ENCODE results near the gene MALRD1. TPM values are rescaled to one million over a fixed set of nuclear protein-coding genes. Genes with fewer than 3 reads are reported as not detected.
A peak's percentile ranks its signal among the peaks of the same experiment; 100 is the strongest.

MALRD1 gene
- total RNA-seq, 1 experiment from 2014 or later = not detected

GRCh38 chr10:19629567-19629966, 581.0 kb downstream of the MALRD1 start:
- H3K27me3 Mint-ChIP-seq (ENCODE audit: insufficient read depth, unreplicated experiment) = no peaks in the 10 kb centered on the region
- no peak overlapping the region for H3K4me3 Mint-ChIP-seq (ENCODE audit: unreplicated experiment)
- CTCF ChIA-PET = interaction anchor here (0.7 to 1.0 kb wide), 3 partner anchors 9 to 217 kb away, joined by 3 read pairs; no protein-coding TSS in a partner anchor
- no peaks in the 10 kb centered on the region for H3K4me1 Mint-ChIP-seq (ENCODE audit: insufficient read depth, unreplicated experiment)
- BruUV-seq (replicated peaks) = no TSS peak
- intact Hi-C loops (cut with micrococcal nuclease) = loop anchor here (10.0 kb wide), 1 partner anchor 215 kb away; no protein-coding TSS in a partner anchor
- H3K9me3 Mint-ChIP-seq (ENCODE audit: unreplicated experiment) = no peaks in the 10 kb centered on the region
- POLR2A ChIA-PET = interaction anchor here (1.1 kb wide), 1 partner anchor 9 kb away, joined by 3 read pairs; no protein-coding TSS in a partner anchor
- TF ChIP-seq CTCF (IDR thresholded peaks at IDR 0.05; ENCODE audit: unreplicated experiment) = no peak
- no peak for DNase-seq (ENCODE audit: unreplicated experiment)
- no peak overlapping the region for H3K27ac Mint-ChIP-seq (ENCODE audit: low read depth, unreplicated experiment)
- no peaks in the 10 kb centered on the region for H3K36me3 Mint-ChIP-seq (ENCODE audit: insufficient read depth, unreplicated experiment)

- no peaks in the 10 kb centered on the region for H3K9me3 Mint-ChIP-seq (ENCODE audit: unreplicated experiment)
- H3K4me3 Mint-ChIP-seq (ENCODE audit: unreplicated experiment) = no peak overlapping the region
- ChIA-PET POLR2A (no interaction called here), CTCF (interaction anchor here (1.0 to 1.4 kb wide), 3 partner anchors 9 to 302 kb away, joined by 3 to 6 read pairs (median 3); no protein-coding TSS in a partner anchor)
- no peak for DNase-seq (ENCODE audit: unreplicated experiment)
- H3K4me1 Mint-ChIP-seq (ENCODE audit: insufficient read depth, unreplicated experiment) = peaks cover 20% of the 10 kb centered on the region
- BruUV-seq (replicated peaks) = no TSS peak
- no peak overlapping the region for H3K27ac Mint-ChIP-seq (ENCODE audit: low read depth, unreplicated experiment)
- no peaks in the 10 kb centered on the region for H3K36me3 Mint-ChIP-seq (ENCODE audit: insufficient read depth, unreplicated experiment)
- intact Hi-C loops (cut with micrococcal nuclease) = no loop called here
- no peak for TF ChIP-seq CTCF (IDR thresholded peaks at IDR 0.05; ENCODE audit: unreplicated experiment)
- no peaks in the 10 kb centered on the region for H3K27me3 Mint-ChIP-seq (ENCODE audit: insufficient read depth, unreplicated experiment)
Measured at GRCh38 chr10:19634163-19634562, 585.6 kb downstream of the MALRD1 start.

- Mint-ChIP-seq H3K36me3 (ENCODE audit: insufficient read depth, unreplicated experiment) (no peaks in the 10 kb centered on the region), H3K27me3 (ENCODE audit: insufficient read depth, unreplicated experiment) (no peaks in the 10 kb centered on the region), H3K27ac (ENCODE audit: low read depth, unreplicated experiment) (peak overlapping the region; percentile 70), H3K4me3 (ENCODE audit: unreplicated experiment) (peak overlapping the region; percentile 52), H3K9me3 (ENCODE audit: unreplicated experiment) (no peaks in the 10 kb centered on the region), H3K4me1 (ENCODE audit: insufficient read depth, unreplicated experiment) (peaks cover 25% of the 10 kb centered on the region)
- DNase-seq (ENCODE audit: unreplicated experiment) = peak; percentile 53
- POLR2A ChIA-PET = interaction anchor here (0.6 to 1.8 kb wide), 5 partner anchors 9 to 179 kb away, joined by 3 to 11 read pairs (median 3); no protein-coding TSS in a partner anchor
- TF ChIP-seq CTCF (IDR thresholded peaks at IDR 0.05; ENCODE audit: unreplicated experiment) = no peak
- CTCF ChIA-PET = interaction anchor here (0.6 to 1.3 kb wide), 3 partner anchors 9 to 973 kb away, joined by 3 to 4 read pairs (median 3); no protein-coding TSS in a partner anchor
- intact Hi-C loops (cut with micrococcal nuclease) = no loop called here
- no TSS peak for BruUV-seq (replicated peaks)
Measured at GRCh38 chr10:19638182-19638895, 589.7 kb downstream of the MALRD1 start.

- H3K4me3 Mint-ChIP-seq (ENCODE audit: unreplicated experiment) = peak overlapping the region; percentile 52
- no peaks in the 10 kb centered on the region for H3K27me3 Mint-ChIP-seq (ENCODE audit: insufficient read depth, unreplicated experiment)
- CTCF ChIA-PET = interaction anchor here (0.6 to 1.3 kb wide), 4 partner anchors 10 to 1325 kb away, joined by 3 to 4 read pairs (median 3); no protein-coding TSS in a partner anchor
- no peaks in the 10 kb centered on the region for H3K36me3 Mint-ChIP-seq (ENCODE audit: insufficient read depth, unreplicated experiment)
- DNase-seq (ENCODE audit: unreplicated experiment) = no peak
- no peaks in the 10 kb centered on the region for H3K9me3 Mint-ChIP-seq (ENCODE audit: unreplicated experiment)
- POLR2A ChIA-PET = interaction anchor here (0.6 to 1.8 kb wide), 5 partner anchors 10 to 179 kb away, joined by 3 to 11 read pairs (median 3); no protein-coding TSS in a partner anchor
- H3K27ac Mint-ChIP-seq (ENCODE audit: low read depth, unreplicated experiment) = peak overlapping the region; percentile 70
- BruUV-seq (replicated peaks) = no TSS peak
- intact Hi-C loops (cut with micrococcal nuclease) = no loop called here
- no peak for TF ChIP-seq CTCF (IDR thresholded peaks at IDR 0.05; ENCODE audit: unreplicated experiment)
- H3K4me1 Mint-ChIP-seq (ENCODE audit: insufficient read depth, unreplicated experiment) = peaks cover 25% of the 10 kb centered on the region
Measured at GRCh38 chr10:19638896-19639233, 590.3 kb downstream of the MALRD1 start.

Measured in MCF 10A (cell line).